HG03097 (cell line): ENCODE measurements around the gene STX4.

Experiments
- ATAC-seq: cut with Tn5 transposase; IDR thresholded peaks from one replicate; pipeline ENCODE4 v1.9.1; 2021; ENCODE audit not compliant: unreplicated experiment, low FRiP score

The STX4 gene, protein sequence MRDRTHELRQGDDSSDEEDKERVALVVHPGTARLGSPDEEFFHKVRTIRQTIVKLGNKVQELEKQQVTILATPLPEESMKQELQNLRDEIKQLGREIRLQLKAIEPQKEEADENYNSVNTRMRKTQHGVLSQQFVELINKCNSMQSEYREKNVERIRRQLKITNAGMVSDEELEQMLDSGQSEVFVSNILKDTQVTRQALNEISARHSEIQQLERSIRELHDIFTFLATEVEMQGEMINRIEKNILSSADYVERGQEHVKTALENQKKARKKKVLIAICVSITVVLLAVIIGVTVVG

GRCh38 chr16:31032736-31033708, at the start of gene STX4:
Gene STX4 (plus strand): TSS chr16:31033558. CDS start chr16:31033806, 248 bp downstream.
- ATAC-seq = peak; percentile 67

- ATAC-seq = no peak
These were observed 49.3 kb upstream of the STX4 start for GRCh38 chr16:30983898-30984610.

DNA sequence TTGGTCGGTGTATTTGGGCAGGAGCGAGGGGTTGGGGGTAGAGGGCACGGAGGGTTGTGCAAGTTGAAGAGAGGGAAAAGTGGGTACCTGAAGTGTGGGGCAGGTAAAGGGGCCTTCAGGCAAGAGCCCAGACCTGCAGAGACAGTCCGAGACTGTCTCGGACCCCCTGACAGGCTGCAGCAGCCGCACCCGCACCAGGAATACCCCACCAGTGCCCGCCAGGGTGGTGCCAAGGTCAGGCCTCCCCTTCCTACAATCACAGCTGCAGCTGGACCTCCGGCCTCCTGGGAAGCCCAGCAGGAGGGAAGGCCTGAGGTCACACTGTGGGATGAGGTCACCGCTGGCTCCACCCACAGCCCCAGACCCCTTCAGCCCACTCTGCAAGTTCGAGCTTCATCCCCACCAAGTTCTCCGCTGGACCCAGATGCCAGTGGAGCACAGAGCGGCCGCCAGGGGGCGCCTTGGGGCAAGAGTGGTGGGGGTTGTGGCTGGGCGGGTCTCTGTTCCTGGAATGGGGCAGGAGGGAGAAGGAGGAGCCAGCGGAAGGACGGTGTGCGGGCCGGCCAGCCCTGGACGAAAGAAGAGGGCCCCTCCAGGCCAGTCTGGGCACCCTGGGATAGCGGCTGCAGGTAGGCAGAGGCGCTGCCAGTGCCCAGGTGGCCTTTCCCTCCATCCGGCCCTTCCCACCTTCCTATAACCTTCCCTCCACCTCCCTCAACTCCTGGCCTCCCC, 48.5 kb upstream of the STX4 start, which contains the start of gene HSD3B7:
HSD3B7 (plus strand) TSS at position 539 of the 732 bp plus-strand sequence. CDS start 452 bp downstream, outside the sequence.
- no peak for ATAC-seq

GRCh38 chr16:30985401-30986128, 47.8 kb upstream of the STX4 start:
- no peak for ATAC-seq

DNA sequence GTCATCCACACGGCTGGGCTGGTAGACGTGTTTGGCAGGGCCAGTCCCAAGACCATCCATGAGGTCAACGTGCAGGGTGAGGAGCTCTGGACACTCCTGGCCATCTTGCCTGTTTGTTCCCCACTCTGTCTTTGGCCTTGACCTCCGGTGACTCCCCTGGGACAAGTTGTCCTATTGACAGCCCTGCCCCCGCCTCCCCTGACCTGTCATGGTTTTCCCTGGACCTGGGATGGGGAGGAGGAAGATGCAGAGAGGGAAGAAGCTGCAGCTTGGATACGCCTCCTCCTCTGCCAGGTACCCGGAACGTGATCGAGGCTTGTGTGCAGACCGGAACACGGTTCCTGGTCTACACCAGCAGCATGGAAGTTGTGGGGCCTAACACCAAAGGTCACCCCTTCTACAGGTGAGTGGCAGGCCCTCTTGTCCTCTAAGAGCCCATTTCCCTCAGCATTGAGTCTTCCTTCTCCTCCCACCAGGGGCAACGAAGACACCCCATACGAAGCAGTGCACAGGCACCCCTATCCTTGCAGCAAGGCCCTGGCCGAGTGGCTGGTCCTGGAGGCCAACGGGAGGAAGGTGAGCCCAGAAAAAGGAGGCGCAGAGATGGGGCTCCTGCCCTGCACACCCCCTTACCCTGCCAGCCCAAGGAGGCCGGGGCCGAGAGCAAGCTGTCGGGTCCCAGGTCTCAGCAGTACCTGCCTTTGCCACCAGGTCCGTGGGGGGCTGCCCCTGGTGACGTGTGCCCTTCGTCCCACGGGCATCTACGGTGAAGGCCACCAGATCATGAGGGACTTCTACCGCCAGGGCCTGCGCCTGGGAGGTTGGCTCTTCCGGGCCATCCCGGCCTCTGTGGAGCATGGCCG, 47.0 kb upstream of the STX4 start:
- ATAC-seq = no peak

GRCh38 chr16:30987581-30988190, 45.7 kb upstream of the STX4 start:
- ATAC-seq = no peak

DNA sequence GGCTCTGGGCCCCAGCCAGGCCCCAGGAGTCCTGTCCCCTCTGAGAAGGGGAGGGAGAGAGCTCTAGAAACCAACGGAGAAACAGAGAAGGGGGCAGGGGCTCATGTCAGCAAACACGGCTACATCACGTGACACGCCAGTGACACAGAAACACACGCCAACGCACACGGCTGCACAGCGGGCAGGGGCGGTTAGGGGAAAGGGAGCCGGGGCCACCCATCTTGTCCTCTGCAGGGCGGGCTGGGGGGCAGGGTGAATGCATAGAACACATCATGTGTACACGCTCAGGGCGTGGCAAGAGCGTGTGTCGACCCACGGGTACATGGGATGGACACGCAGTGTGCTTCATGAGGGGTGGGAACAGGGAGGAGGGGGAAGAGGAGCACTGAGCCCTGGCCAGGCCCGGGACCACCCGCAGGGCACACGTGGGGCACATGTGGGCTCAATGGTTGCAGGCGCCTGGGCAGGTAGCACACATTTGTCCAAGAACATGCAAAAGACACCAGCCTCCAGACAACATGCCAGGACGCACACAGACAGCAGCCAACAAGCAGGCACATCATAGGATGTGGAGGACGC, 43.8 kb upstream of the STX4 start:
- no peak for ATAC-seq

GRCh38 chr16:30990105-30990504, 43.3 kb upstream of the STX4 start:
- no peak for ATAC-seq

GRCh38 chr16:30991052-30991451, 42.3 kb upstream of the STX4 start:
- ATAC-seq = no peak

DNA sequence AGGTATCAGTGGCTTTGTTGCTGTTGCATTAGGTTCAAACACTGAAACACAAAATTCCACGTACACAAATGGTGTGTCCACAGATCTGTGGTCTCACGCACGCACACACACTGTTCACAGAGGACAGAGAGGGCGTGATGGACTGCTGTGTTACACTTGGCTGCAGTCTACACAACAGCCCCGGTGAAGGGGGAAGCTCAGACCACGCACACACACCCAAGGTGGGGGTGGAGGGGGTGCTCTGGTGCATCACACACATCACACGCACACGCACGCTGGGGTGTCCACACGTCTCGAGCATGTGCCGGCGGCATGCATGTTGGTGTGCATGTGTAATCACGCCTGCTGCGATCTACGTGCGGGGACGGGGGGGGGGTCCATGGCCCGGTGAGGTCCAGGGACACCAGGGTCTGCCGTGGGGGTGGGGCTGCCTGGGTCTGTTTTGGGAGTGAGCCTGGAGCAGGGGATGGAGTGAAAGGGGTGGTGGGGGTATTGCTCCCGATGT, 41.0 kb upstream of the STX4 start:
- no peak for ATAC-seq

DNA sequence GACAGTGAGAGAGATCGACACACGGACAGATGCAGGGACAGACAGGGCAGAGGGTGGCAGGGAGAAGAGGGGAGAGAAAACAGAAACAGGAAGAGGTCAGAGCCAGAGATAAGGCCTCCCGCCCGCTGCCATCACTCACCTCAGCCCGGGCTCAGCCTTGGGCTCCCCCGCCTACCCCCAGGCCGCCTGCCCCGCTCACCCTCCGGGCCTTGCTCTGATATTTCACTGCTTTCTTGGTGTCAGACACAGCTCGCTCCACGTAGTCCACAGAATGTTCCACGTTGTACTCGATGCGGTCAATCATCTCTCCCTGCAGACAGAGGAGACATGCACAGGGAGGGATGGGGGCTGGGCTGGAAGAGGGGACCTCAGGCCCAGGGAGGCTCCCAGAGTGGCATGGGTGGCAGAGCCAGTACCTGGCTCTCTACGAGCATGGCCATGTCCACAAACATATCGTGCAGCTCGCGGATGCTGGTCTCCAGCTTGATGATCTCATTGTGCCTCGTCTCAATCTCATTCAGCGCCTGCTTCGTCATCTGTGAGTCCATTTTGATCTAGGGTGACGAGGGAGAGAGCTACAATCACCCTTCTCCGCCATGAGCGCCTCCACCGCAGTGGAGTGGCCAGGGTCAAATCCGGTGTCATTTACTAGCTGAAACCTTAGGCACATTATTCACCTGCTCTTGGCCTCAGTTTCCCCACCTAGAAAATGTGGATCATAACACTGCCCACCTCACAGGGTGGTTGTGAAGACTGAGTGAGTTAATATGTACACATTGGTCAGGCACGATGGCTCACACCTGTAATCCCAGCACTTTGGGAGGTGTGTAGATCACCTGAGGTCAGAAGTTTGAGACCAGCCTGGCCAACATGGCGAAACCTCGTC, 40.2 kb upstream of the STX4 start:
- no peak for ATAC-seq

DNA sequence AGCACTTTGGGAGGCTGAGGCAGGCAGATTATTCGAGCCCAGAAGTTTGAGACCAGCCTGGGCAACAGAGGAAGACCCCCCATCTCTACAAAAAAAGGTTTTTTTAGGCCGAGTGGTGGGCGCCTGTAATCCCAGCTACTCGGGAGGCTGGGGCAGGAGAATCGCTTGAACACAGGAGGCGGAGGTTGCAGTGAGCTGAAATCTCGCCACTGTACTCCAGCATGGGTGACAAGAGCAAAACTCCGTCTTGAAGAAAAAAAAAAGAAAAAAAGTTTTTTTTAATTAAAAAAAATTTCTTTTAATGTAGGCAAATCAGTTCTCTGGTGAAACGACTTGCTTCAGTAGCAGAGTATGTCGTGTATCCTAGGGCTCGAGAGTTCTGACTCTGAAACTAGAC, 37.4 kb upstream of the STX4 start:
- ATAC-seq = no peak

- no peak for ATAC-seq
These were observed 36.9 kb upstream of the STX4 start for GRCh38 chr16:30996324-30996984.

GRCh38 chr16:30996985-30997724, 36.2 kb upstream of the STX4 start:
- ATAC-seq = peak; percentile 73
